HG03039 (cell line): ENCODE results near the gene NUP43.
"Not testable (repeated sequence)": the region's sequence is repeated elsewhere in the genome, so short reads cannot be mapped to it uniquely, and the experiment has no call there.

Source experiments
- ATAC-seq: cut with Tn5 transposase; IDR thresholded peaks from one replicate; pipeline ENCODE4 v1.9.1; 2021; ENCODE audit warnings: mild to moderate bottlenecking, moderate library complexity; ENCODE audit not compliant: unreplicated experiment

Gene NUP43

DNA sequence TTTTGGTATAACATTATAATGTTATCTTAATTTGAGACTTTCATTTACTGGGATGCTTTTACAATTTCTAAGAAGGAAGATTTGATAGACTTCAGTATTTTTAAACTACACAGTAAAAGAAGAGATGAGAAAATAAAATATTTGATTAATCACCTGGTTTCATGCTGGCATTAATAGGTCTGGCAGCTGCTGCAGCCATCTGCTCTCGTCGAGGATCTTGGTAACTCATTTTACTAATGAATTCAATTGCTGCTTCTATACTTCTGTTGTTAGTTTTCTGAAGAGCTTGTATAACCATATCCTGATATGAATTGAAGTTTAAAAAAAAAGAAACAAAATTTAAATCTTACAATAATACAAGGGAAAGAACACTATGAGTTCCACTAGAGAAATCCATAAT is 51.4 kb downstream of the NUP43 start:
- ATAC-seq = no peak

DNA sequence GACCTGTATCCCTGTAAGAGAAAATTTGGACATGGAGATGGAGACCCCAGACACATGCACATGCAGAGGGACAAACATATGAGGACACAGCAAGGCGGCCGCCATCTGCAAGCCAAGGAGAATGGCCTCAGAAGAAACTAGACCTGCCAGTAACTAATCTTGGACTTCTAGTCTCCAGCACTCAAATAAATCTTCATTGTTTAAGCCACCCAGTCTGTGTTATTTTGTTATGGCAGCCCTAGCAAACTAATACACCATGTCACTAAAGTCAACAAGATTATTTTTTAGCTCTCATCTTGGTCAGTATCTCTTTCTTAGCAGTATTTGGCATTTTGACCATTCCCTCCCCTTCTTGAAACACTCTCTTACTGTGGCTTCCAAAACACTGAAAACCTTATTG is 55.1 kb downstream of the NUP43 start:
- no peak for ATAC-seq

- no peak for ATAC-seq
Measured at GRCh38 chr6:149686230-149686629, 60.1 kb downstream of the NUP43 start.

DNA sequence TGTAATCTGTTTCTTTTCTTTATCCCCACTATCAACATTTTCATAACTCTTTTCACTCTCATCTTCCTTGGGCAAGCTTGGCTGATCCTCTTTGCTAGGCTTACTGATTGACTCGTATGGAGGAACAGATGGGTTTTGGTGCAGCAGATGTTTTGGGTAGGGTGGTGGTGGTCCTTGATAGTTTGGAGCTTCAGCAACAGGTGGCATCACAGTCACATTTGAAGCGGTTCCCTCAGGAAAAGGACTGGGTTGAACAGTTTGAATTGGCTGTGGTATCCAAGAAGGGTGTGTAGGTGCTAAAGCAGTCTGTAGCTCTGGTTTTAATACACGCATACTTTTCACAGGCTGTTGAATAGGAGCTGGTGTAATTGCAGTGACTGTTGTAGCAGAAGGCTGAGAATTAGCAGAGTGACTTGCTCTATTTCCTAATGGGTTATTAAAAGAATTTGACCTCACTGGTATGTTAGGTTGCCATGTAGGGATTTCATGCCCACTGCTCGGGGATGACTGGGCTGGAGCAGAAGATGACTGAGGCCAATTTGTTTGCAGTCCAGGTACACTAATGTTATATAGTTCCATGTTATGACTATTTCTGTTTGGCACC is 63.0 kb downstream of the NUP43 start:
- no peak for ATAC-seq

DNA sequence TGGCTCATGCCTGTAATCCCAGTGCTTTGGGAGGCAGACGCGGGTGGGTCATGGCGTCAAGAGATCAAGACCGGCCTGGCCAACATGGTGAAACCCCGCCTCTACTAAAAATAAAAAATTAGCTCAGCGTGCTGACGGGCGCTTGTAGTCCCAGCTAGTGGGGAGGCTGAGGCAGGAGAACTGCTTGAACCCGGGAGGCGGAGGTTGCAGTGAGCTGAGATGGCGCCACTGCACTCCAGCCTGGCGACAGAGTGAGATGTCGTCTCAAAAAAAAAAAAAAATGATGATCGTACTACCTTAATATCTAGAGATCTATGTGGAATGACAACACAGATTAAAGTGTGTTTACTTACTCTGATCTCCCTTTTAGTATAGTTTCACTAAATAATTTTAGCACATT is 64.5 kb downstream of the NUP43 start:
- not testable (repeated sequence) for ATAC-seq

GRCh38 chr6:149681209-149681608 is 65.1 kb downstream of the NUP43 start:
- ATAC-seq = no peak

- ATAC-seq = no peak
Measured at GRCh38 chr6:149680503-149680902, 65.8 kb downstream of the NUP43 start.
